ENCODE data around the gene TARS3. TPM values are rescaled to one million over a fixed set of nuclear protein-coding genes. Genes with fewer than 3 reads are reported as not detected.

The TARS3 gene
- total RNA-seq, 1 experiment from 2014 or later, result 14.1 TPM

DNA sequence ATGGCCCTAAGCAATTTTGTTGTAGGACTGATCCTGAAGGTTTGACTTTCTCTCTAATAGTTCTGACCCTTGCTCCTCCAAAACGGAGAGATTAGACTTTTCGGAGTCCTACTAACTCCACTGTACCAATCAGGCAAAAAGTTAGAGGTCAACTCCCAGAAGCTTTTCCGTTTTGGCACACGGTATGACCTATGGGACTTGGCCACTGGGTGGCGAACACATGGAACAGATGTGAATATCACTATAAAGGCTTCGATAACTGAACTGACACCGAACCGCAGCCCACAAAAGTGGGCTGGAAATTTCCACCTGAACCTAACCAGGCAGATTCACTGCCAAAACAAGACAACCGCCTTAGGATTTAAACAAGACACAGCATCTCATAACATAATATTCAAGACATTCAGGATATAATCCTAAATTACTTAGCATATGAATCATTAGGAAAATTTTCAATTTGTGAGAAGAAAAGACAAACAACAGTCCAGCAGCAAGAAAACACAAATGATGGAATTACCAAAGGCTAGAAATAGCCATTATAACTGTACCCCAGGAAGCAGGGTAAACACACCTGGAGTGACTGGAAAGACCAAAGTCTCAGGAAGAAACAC, 59.9 kb downstream of the TARS3 start:
- Histone ChIP-seq H3T11ph (ENCODE audit: low read length) (no peak overlapping the region), H3K23ac (ENCODE audit: insufficient read length, low read depth, low read length) (no peak overlapping the region), H3K4ac (ENCODE audit: low read depth, low read length) (no peak overlapping the region), H3K79me1 (ENCODE audit: insufficient read depth, low read depth, low read length, poor library complexity, severe bottlenecking) (no peaks in the 10 kb centered on the region), H2BK5ac (ENCODE audit: insufficient read length, low read length) (no peak overlapping the region), H2AK5ac (ENCODE audit: insufficient read length, low read length) (no peak overlapping the region), H3K27me3 (ENCODE audit: insufficient read depth, low read length) (no peaks in the 10 kb centered on the region), H4K20me1 (ENCODE audit: control insufficient read depth, insufficient read depth, insufficient read length) (no peaks in the 10 kb centered on the region), H3K14ac (ENCODE audit: insufficient read depth, low read length) (no peak overlapping the region), H4K91ac (ENCODE audit: insufficient read length, low read depth, low read length) (no peak overlapping the region), H3K27ac (ENCODE audit: insufficient read length, low read depth, low read length) (no peak overlapping the region), H4K8ac (replicated peaks; ENCODE audit: insufficient read length, low read depth, low read length) (no peak overlapping the region), H4K5ac (ENCODE audit: insufficient read length, low read depth, low read length) (no peak overlapping the region), H3K4me2 (ENCODE audit: insufficient read depth, insufficient read length, low read length) (no peak overlapping the region), H2BK20ac (ENCODE audit: low read depth, low read length, poor library complexity, severe bottlenecking) (no peak overlapping the region), H2BK15ac (ENCODE audit: low read depth, low read length) (no peak overlapping the region), H2AFZ (ENCODE audit: low read length) (no peak overlapping the region), H2BK120ac (ENCODE audit: low read depth, low read length, poor library complexity, severe bottlenecking) (no peak overlapping the region), H3K9me3 (ENCODE audit: control insufficient read depth, low read depth, low read length) (no peaks in the 10 kb centered on the region), H2BK12ac (ENCODE audit: insufficient read length, low read depth, low read length) (no peak overlapping the region), H3K23me2 (ENCODE audit: insufficient read length, low read depth, low read length, poor library complexity, severe bottlenecking) (no peaks in the 10 kb centered on the region), H3K9ac (ENCODE audit: extremely low read depth, insufficient read length, low read length) (no peak overlapping the region), H3K56ac (ENCODE audit: insufficient read length, low read depth, low read length) (no peak overlapping the region), H3K4me1 (ENCODE audit: insufficient read depth, low read length) (no peaks in the 10 kb centered on the region), H3K79me2 (ENCODE audit: insufficient read depth, low read length) (no peaks in the 10 kb centered on the region), H3K18ac (ENCODE audit: insufficient read length, low read depth, low read length) (no peak overlapping the region)
- Mint-ChIP-seq H3K27ac (no peak overlapping the region), H3K9me3 (peaks cover 3% of the 10 kb centered on the region in 2 experiments; a peak in 4 of 5 replicates), H3K36me3 (ENCODE audit: insufficient read depth in 1 of 3, low read depth in 3 of 3) (peaks cover 4 to 7% (median 5%) of the 10 kb centered on the region in 3 experiments; a peak in 5 of 7 replicates), H3K4me1 (peaks cover 2 to 6% of the 10 kb centered on the region in 2 experiments), H3K27me3 (ENCODE audit: low read depth) (no peaks in the 10 kb centered on the region), H3K4me3 (no peak overlapping the region)
- peak; percentile 50; the same call in 2 of the 3 replicates for TF ChIP-seq CTCF (conservative IDR thresholded peaks at IDR 0.05)
- no peak for DNase-seq
- no CpG with 5 or more reads among the region's 9 CpGs for WGBS (ENCODE audit: extremely low coverage, insufficient read length, low lambda C conversion rate)
